ENCODE data around the gene GCG.

GCG gene

DNA sequence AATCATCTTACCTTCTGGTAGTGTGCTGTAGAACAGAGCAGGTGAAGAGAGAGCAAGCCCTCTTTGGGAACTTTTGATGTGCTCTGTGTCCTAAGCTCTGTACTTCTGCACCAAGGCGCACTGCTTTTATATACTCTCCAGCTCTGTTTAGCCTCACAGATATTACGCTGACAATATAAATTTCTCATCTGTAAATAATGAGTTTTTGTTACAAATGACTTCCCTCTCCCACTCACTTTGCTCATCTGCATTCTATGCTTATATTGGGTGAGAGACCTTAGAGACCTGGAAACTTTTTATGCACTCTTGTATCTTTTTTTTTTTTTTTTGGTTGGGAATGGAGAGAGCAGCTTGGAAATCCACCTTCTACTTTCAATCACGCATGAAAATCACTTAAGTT lies at the start of gene GCG:
Gene GCG, minus strand, starts transcription at position 101 of the 400 bp plus-strand sequence. CDS start 3,069 bp downstream, outside the sequence.
- no peak for DNase-seq (ENCODE audit: low read depth in 2 of 2)

DNA sequence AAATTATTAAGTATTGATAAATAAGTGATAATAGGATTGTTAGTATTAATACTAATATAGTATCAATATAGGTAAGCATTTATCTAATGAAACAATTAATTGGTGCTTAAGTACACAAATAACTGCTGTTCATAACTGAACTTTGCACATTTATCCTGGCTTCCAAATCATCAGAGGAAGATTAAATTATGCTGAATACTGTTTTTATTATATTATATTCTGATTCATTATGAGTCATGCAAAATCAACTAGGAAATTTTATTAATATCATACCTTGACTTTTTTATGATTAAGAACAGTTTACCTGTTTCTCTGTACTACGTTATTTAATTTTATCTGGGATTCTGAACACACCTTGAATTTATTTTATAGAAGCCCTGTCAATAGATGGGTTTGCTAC lies 48.6 kb upstream of the GCG start:
- DNase-seq (ENCODE audit: low read depth in 2 of 2): no peak

DNA sequence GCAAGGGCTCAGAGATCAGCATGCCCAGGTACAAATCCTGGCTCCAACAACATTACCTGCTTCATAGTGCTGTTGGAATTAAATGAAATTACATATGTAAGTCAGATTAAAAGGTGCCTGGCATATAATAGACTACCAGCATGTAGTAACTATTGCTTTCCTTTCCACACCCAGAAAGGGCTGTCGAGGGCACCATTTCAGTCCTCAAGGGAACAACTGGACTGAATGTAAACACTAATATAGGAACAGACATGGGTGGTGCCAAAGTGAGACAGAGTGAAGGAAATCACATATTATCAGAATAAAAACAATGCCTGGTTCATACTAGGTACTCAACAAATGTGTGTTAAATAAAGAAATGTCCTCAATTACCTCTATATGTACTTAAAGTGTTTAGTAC lies 47.9 kb upstream of the GCG start:
- DNase-seq (ENCODE audit: low read depth in 2 of 2): no peak

DNA sequence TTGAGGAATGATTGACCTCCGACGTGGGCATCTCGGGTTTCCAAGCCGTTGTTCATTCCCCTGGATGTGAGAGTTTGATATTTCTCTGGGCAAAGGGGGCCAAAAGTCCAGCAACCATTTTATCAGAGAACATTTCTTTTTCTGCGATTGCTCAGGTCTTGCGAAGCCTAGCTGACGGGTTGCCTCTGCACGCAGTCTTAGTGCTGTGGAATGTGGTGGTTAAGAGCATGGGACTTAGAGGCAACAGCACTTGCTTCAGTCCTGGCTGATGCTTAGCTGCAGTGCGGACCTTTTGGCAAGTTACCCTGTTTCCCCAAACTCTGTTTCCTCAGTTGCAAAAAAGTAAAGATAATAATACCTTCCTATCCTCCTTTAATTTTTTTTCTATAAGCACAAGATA lies 46.2 kb upstream of the GCG start:
- no peak for DNase-seq (ENCODE audit: low read depth in 2 of 2)

DNA sequence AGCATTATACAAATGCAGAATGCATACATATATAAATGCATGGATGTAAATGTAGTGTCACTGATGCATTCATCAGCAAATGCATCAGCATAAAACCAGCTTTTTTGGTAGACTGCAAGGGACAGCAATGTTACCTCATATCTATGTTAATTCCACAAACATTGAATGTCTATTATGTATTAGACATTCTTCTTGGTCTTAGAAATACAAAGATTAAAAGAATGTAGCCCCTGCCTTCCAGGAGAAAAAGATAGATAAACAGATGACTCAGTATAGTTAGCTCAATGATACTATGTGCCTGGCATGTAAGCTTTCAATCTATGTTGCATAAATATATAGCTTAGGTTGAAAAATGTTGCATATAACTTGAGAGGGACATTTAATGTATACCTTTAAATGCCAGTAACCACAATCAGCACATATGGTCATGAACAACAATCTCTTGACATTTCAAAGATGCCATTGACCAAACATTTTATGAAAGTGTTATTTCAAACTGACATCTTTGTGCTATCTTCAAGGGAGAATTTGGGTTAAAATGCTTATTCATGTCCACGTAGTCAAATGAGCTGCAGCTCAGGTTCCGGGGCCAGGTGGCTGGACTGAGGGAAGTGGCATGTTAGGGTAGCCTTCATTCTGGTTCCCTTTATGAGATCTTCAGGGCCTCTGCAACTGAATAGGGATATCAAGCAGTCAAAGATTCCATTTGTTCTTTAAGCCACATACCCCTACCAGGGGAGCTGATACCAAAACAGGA lies 45.2 kb upstream of the GCG start:
- no peak for DNase-seq (ENCODE audit: low read depth in 2 of 2)

DNA sequence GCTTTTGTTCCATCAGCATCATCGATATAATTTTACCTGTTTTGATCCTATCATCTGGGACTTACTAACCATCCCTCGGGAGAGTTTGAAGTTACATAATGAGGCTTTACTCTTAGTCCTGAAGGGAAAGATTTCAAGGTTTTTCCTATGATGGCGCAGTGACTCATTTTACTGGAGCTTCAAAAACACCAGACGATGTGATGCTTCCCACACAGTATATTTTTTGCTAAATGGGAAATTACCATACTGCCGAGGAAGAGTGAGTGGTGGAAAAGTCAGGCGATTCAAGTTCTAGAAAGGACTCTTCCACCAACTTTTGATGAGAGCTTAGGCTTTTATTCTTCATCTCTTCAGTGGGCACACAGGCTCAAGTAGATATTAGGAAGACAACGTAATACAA lies 44.6 kb upstream of the GCG start:
- DNase-seq (ENCODE audit: low read depth in 2 of 2): no peak

DNA sequence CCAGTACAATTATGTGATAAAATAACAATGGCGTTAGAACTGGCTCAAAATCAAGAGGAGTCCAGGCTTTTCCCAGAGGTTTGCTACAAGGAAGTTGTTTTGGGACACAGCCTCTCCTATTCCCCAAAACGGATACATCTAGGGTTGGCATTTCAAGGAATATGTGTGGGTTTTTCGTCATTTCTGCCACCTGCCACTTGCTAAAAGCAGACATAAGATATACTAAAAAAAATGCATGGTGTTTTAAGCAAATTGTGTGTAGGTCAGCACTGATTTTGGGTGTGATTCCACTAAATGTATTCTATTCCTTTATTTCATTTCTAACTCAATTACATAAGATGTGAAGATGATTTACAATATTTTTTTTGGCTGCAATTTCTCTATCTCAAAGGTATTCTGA lies 36.4 kb upstream of the GCG start:
- no peak for DNase-seq (ENCODE audit: low read depth in 2 of 2)

DNA sequence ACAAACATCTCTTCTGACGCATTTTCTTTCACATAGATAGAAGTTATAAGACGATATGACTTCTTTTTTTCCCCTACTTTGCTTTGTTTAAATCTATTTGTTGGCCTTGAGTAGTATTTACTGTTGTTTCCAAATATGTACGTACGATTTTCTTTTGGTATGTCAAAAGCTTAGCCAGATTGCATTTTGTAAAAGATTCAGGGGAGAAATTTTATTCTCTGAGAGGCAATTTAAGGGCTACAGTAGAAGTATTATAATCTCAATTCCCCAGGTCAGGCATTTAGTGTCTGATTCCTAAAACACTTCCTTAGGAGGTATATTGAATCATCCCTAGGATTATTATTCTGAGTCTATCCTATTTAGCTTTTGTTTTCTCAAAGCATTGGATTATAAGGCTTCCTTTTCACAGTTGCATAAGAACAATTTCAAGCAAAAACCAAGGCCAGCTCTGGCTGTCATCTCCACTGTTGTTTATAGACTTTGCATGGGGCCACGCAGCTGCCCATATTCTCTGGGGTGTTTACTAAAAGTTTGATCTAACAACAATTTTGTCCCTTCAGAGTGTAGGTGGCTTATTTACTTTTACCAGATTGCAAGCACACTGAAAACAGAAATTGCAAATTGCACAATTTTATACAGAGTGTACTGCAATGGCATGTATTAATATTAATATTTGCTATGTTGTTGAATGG lies 33.6 kb upstream of the GCG start:
- DNase-seq (ENCODE audit: low read depth in 2 of 2): no peak

DNA sequence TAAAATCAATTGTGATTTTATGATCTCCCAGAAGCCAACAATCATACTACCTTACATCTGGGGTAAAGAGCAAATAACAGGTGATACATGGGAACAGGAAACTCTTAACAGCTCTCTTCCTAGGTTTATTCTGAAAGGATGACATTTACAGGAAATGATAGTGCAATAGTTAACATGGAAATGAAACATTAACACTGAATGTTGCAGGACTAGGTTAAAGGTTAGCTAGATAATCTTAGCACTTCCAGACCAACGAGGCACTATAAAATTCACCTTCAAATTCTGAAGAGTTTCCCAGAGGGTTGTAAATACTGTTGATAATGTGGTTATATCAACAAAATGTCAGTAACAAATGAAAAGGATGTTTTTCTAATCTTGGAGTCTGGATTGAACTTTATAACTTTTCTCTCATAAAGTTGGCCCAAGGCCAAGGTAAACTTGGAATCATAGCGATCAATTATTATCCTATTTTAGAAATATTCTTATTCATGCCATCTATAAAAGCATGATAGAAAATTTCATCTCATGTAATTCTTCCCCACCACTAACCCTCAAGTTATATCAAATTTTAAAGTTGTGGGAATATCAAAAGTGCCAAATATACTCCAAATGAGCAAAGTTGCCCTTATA lies 32.9 kb upstream of the GCG start:
- no peak for DNase-seq (ENCODE audit: low read depth in 2 of 2)

DNA sequence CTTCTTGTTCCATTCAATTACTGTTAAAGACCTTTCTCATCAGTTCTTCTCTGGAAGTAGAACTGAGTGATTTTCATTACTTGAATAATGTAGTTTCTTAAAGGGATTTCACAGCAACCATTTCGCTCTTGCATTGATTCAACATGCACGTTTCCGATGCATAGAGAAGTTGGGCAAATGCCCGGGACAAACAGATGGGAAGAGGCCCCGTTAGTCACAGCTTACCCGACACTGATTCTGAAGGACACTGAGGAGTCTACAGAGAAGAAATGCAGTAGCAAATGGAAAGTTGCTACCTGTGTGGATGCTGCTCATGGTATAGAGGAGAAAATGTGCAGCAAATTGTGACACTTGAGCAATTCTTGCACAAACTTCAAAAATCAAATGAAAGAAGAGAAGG lies 32.3 kb upstream of the GCG start:
- DNase-seq (ENCODE audit: low read depth in 2 of 2): no peak

DNA sequence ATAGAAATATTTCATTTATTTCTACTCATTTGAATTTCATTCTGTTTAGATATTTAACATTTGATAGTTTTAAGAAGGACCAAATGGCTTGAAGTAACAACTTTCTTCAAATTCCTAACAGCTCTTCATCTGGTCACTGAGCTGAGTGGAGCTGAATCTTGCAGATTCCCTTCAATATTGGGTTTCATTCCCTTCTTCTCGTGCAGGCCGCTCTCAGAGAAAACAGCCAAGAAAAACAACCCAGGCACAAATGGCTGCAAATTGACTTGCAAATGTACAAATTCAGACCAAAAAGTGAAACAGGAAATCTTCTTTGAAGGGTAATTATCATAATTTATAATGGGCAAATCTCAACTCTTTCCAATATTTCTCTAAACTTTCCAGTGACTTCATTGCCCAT lies 30.3 kb upstream of the GCG start:
- no peak for DNase-seq (ENCODE audit: low read depth in 2 of 2)

DNA sequence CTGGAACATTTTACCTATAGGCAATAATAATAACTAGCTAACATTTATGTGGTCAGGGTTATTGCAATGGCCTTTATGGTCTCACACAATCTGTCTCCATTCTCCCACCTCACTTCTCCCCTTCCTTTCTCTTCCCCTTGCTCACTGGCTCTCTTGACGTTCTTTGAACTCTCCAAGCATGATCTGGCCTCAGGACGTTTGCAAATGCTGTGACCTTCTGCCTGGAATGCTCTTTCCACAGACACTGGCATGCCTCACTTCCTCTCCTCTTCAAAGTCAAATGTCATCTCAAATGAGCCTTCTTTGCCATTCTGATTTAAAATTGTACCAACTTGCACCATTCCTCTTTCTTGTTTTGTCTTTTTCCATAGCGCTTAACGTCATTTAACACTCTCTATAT lies 25.3 kb upstream of the GCG start:
- DNase-seq (ENCODE audit: low read depth in 2 of 2): no peak

DNA sequence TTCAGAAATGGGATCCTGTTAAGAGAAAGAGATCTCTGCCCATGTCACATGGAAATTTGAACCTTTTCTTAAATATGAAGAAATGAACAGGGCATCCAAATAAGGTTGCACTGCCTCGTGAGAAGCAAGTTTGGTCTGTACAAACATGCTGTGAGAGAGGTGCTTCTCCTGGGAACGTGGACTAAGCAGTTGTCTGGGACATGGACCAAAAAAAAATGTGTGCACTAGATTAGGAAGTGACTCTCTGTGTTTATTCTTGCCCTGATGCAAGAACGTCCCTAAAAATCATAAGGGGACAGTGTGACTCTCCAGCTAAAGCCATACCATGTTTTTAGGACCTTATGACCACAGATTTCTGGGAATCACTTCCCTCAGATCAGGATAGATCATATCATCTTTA lies 23.7 kb upstream of the GCG start:
- DNase-seq (ENCODE audit: low read depth in 2 of 2): no peak

DNA sequence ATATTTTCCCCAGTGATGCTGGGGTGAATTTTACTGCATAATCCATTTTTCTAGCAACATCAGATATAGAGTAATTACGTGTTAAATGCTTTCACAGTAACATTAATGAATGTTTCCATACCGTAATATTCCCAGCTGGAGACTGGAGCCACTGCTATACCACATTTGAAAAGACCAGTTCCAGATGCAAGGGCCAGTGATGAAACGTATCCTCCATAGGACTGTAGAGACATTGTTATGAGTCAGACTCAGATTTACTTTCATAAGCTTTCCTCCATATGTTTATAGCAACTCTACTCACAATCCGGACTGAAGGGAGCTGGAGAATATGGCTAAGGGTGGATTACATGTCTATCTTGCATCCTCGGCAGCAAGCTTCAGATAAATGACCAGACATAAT lies 22.7 kb upstream of the GCG start:
- DNase-seq (ENCODE audit: low read depth in 2 of 2): no peak

DNA sequence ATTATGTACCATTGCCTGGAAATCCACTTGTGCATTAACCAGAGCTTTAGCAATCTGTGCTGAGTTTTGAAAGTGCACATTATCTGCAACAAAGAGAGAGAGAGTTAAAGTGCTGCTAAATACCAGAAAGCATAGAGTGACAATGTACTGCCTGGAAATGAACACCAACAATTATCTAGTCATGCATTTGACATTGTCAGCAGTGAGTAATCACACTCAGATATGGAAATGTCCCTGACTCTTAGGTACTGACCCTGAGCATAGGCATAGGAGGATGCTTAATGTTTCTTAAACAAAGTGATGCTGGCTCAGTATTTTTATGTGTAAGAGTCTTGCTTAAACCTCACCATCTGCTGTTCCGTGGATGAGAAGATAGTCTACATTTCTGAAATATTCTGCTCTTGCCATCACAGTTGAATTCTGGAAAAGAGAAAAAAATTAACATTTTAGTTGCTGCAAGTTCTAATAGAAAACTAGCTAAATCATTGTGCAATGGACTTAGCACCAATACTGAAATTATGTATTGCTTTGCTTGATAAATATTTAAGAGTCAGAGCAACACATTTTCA lies 20.8 kb upstream of the GCG start:
- DNase-seq (ENCODE audit: low read depth in 2 of 2): no peak

DNA sequence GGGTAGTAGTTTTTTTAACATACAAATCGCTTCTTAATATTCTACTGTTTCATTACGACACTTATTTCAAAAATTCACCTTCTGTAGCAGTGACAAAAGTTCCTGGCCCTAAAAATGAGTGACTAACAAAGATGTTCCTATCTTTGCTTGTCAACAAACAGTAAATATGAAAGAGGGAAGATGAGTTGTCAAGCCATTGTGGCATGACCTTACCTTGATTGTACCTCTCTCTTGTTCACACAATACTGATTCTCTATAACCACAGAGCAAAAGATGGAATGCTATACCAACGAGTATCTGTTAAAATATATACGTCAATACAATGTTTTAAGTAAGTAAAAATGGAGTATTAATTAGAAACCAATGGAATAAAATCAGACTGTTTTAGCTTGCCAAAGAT lies 14.7 kb upstream of the GCG start:
- no peak for DNase-seq (ENCODE audit: low read depth in 2 of 2)

DNA sequence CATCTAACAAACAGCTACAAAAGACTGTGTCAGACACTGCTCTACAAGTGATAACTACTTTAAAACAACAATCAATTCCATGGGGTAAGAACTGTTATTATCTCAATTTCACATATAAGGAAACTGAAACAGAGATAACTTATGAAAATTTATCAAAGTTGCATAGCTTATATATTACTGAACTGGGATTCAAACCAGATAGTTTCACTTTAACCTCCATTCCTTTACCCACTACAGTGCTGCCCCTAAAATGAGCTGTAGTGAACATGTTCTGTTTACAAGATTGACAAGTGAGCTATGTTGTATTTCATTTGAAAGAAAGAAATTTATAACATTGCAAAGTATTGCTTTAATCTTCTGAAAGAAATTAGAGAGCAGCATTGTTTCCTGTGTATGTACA lies 14.1 kb upstream of the GCG start:
- DNase-seq (ENCODE audit: low read depth in 2 of 2): no peak

DNA sequence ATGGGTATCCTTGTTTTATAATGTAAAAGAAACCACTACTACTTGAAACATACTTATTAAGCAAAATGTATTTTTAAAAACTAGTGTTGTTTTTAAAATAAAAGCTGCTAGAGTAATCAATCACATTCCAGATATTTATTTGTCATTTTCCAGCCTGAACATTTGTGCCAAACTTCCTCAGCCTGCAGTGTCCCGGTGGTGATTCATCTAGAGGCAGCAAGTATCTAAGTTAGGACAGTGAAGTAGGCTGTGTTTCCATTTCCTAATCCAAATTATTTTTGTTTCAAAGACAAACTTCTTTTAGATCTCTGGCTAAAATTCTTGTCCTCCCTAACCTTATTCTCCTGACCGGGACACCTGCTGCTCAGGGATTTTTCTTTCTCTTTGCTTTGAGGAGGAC lies 12.8 kb upstream of the GCG start:
- DNase-seq (ENCODE audit: low read depth in 2 of 2): no peak

DNA sequence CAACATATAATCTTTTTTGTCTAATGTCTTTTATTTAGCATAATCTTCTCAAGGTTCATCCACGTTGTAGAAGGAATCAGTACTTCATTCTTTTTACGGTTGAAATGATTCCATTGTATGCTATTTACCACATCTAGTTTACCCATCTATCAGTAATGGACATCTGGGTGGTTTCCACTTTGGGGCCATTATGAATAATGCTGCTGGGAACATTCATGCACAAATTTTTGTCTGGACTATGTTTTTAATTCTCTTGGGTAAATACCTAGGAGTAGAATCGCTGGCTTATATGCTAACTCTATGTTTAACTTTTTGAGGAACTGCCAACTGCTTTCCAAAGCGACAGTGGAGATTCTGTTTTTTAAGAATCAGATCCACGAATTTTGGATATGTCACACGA lies 7.4 kb upstream of the GCG start:
- no peak for DNase-seq (ENCODE audit: low read depth in 2 of 2)

DNA sequence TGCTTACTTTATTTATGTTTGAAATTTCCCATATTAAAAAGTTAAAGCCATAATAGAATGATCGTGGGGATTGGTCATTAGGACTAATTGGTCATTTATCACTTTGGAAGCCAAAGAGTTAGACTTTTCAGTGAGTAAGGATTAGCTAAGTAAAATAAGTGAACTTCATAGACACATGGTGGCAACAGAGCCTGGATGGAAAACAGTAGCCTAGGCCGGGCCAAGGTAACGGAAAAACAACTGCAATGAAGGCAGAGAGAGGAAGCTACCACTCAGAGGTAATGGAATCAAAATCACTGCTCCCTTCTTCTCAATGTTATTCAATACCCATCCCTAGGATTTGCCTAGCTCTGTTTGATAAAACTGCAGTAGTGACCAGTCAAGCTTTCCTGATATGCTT lies 4.1 kb upstream of the GCG start:
- no peak for DNase-seq (ENCODE audit: low read depth in 2 of 2)

DNA sequence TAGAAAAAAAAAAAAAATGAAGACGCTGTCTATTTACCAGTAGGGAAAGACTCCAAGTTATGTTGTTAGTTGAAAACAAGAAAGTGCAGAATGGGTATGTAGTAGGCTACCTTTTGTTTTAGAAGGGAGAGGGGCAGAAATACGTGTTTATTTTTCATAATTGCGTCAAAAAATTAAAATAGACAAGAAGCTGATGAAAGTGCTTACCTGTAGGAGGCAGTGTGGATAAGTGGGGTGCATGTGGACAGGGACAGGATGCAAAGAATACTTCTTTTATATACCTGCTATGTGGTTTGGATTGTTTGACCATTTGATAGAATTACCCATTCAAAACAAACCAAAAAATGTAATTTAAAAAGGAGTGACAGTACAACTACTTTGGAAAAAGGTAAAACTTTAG lies 3.0 kb upstream of the GCG start:
- no peak for DNase-seq (ENCODE audit: low read depth in 2 of 2)

DNA sequence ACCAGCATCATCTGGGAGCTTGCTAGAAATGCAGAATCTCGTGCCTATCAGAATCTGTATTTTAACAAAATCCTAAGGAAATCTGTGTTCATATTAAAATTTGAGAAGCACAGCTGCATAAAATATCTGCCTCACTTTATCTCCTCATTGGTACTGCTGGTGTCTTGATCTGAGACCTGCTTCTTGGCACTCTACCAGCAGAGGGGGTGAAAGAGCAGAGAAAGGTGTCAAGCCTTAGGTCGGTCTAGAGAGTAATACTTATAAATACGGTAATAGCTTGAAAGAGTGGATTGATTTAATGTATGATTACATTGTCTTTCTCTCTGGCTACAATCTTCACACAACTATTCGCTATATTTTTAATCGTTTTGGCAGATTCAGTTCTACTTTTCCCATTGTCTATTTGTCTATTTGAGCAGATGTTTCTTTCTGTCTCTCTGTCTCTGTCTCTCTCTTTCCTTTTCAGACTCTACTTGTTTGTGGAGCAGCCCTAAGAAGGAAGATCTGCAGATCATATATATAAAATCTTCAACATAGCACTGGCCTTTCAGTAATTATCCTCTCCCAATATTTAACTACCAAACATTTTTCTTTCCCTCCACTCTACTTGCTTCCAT lies 1.7 kb upstream of the GCG start:
- peak; percentile 5 to 7 for DNase-seq (ENCODE audit: low read depth in 2 of 2)

Measured in activated CD8-positive, alpha-beta memory T cell treated with anti-CD3 and anti-CD28 coated beads for 4 hours (primary cell).